Neural crest cell (in vitro differentiated cells): ENCODE results near the gene MYL12B. TPM values are rescaled to one million over a fixed set of nuclear protein-coding genes. Genes with fewer than 3 reads are reported as not detected.

Source experiments
- DNase-seq: peaks from one replicate; pipeline ENCODE4 v3.0.0; 2021; ENCODE audit warnings: low read depth, mixed read lengths, low spot score
- H3K27ac Mint-ChIP-seq: one replicate; pipeline ENCODE4 v1.8.0; 2021; ENCODE audit warnings: mild to moderate bottlenecking, mixed read lengths; ENCODE audit not compliant: unreplicated experiment
- H3K27me3 Mint-ChIP-seq: 2 replicates; pipeline ENCODE4 v1.8.0; 2021; ENCODE audit warnings: low read depth, mild to moderate bottlenecking, mixed read lengths
- H3K36me3 Mint-ChIP-seq: 2 replicates; pipeline ENCODE4 v1.8.0; 2021; ENCODE audit warnings: low read depth, mild to moderate bottlenecking, mixed read lengths
- H3K4me1 Mint-ChIP-seq: 2 replicates; pipeline ENCODE4 v1.8.0; 2021; ENCODE audit warnings: mixed read lengths
- H3K4me3 Mint-ChIP-seq: one replicate; pipeline ENCODE4 v1.8.0; 2021; ENCODE audit warnings: mild to moderate bottlenecking, mixed read lengths
- H3K9me3 Mint-ChIP-seq: 2 replicates; pipeline ENCODE4 v1.8.0; 2021; ENCODE audit warnings: mixed read lengths
- total RNA-seq: library from RNA; stranded (reverse); gene quantifications from 2 replicates; pipeline ENCODE4 v1.2.1, GENCODE V29; 2021
- TF ChIP-seq, protein P1 (sequence below): fragments of 200-600 bp; sonication (generic); conservative IDR thresholded peaks from 2 replicates; pipeline ENCODE4 v1.5.0; 2021; ENCODE audit warnings: antibody characterized with exemption, mild to moderate bottlenecking

Gene MYL12B
- total RNA-seq, 1 donor from 2014 or later = 89.6 TPM

DNA sequence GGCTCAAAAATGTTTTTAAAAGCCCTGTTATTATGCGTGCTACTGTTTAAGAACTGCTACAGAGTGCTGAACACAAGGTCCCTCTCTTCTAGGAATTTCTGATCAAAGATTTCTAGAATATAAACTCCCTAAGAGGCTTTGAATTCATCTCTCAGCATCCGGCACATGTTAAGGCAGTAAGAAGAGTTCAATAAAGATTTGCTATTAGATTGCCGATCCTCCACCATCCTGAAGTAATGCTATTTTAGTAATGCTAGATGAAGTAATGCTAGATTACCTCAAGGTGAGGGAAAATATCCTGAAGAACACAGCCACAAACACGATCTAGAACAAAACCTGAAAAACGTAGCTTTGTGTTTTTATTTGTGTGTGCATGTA lies 949 bp upstream of the MYL12B start:
- Mint-ChIP-seq H3K27ac (peak overlapping the region; percentile 98), H3K4me1 (peaks cover 36% of the 10 kb centered on the region), H3K4me3 (peak overlapping the region; percentile 95), H3K36me3 (no peaks in the 10 kb centered on the region), H3K9me3 (no peaks in the 10 kb centered on the region), H3K27me3 (no peaks in the 10 kb centered on the region)
- TF ChIP-seq, protein P1, sequence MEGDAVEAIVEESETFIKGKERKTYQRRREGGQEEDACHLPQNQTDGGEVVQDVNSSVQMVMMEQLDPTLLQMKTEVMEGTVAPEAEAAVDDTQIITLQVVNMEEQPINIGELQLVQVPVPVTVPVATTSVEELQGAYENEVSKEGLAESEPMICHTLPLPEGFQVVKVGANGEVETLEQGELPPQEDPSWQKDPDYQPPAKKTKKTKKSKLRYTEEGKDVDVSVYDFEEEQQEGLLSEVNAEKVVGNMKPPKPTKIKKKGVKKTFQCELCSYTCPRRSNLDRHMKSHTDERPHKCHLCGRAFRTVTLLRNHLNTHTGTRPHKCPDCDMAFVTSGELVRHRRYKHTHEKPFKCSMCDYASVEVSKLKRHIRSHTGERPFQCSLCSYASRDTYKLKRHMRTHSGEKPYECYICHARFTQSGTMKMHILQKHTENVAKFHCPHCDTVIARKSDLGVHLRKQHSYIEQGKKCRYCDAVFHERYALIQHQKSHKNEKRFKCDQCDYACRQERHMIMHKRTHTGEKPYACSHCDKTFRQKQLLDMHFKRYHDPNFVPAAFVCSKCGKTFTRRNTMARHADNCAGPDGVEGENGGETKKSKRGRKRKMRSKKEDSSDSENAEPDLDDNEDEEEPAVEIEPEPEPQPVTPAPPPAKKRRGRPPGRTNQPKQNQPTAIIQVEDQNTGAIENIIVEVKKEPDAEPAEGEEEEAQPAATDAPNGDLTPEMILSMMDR = no peak
- no peak for DNase-seq

DNA sequence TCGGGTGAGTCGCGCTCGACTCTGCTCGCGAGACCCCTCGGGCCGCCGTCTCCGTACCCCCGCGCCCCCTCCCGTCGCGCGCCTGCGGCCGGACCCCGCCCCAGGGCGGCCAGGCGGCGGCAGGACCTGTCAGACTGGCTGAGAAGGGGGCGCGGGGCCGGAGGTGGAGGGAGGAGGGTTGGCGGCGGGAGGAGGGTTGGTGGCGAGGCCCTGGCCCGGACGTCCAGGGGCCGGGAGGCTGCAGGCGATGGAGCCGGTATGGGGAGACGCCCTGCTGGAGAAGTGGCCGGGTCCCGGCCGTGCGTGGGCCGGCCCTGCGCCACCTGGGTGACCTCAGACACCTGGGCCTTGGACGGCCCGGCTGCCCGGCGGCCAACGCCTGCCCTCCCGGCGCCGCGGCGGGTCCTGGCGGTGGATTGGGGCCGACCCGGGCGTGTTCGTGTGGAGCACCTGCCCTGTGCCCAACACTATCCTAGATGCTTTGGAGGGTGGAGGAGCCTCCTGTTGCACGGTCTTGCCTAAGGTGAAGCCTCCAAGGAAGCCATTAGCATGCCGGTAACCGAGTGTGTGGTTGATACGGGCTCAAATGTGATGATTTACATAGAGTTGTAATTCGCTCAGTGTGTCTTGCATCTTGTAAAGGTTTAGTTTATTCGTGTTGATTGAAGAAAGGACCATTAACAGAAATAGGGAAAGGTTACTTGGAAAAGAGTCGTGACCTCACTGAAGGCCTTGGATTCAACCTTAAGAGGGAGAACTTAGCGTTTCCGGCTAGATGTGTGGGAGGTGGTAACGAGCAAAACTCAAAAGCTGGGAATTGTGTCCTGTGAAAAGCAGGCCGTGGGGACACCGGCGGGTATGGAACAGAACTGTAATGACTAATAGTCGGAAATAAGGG lies 550 bp downstream of the MYL12B start:
- Mint-ChIP-seq H3K36me3 (no peaks in the 10 kb centered on the region), H3K9me3 (no peaks in the 10 kb centered on the region), H3K27ac (peak overlapping the region; percentile 1), H3K27me3 (no peaks in the 10 kb centered on the region), H3K4me1 (peaks cover 36% of the 10 kb centered on the region), H3K4me3 (peak overlapping the region; percentile 95)
- TF ChIP-seq, protein P1 = no peak
- DNase-seq = no peak

DNA sequence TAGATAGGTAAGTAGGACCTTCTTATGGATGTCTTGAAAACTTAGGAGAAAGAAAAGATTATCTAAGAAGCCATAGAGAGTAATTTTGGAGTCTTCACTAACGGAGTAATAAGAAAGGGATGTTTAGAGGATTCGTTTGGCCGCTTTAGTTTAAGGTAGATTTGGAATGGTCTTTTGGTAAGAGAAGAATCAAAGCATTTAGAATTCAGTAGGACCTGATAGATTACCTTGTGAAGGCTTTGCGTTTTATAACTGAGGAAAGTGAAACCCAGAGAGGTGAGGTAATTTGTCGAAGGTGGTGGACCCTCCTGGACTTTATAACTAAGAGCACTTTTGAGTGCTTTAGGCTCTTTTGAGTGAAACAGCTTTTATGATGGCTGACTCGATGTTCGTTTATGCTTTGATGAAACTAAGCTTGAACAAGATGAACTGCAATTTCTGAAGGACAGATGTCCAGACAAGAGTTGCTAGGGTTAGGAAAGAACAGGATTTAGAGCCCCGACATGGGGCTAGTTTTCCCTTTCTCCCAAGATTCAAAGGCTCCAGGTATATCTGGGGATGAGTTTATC lies 1.3 kb downstream of the MYL12B start:
- Mint-ChIP-seq H3K4me3 (peak overlapping the region; percentile 90), H3K27me3 (no peaks in the 10 kb centered on the region), H3K4me1 (peaks cover 36% of the 10 kb centered on the region), H3K27ac (peak overlapping the region; percentile 1), H3K36me3 (no peaks in the 10 kb centered on the region), H3K9me3 (no peaks in the 10 kb centered on the region)
- no peak for DNase-seq
- TF ChIP-seq, protein P1 = no peak

DNA sequence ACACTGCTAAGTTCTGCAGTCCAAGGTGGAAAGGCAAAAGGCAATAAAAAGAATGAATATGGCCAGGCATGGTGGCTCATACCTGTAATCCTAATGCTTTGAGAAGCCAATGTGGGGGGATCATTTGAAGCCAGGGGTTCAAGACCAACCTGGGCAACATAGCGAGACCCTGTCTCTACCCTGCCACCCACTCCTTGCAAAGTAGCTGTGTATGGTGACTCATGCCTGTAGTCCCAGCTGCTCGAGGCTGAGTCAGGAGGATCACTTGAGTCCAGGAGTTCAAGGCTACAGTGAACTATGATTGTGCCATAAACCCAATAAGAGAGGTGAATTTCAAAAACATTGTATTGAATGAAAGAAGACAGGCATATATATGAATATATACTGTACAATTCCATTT lies 2.4 kb downstream of the MYL12B start:
- no peaks in the 10 kb centered on the region for H3K27me3 Mint-ChIP-seq
- H3K36me3 Mint-ChIP-seq = no peaks in the 10 kb centered on the region
- TF ChIP-seq, protein P1 = no peak
- no peak overlapping the region for H3K4me3 Mint-ChIP-seq
- no peaks in the 10 kb centered on the region for H3K9me3 Mint-ChIP-seq
- no peak overlapping the region for H3K27ac Mint-ChIP-seq
- DNase-seq = no peak
- peaks cover 43% of the 10 kb centered on the region for H3K4me1 Mint-ChIP-seq

DNA sequence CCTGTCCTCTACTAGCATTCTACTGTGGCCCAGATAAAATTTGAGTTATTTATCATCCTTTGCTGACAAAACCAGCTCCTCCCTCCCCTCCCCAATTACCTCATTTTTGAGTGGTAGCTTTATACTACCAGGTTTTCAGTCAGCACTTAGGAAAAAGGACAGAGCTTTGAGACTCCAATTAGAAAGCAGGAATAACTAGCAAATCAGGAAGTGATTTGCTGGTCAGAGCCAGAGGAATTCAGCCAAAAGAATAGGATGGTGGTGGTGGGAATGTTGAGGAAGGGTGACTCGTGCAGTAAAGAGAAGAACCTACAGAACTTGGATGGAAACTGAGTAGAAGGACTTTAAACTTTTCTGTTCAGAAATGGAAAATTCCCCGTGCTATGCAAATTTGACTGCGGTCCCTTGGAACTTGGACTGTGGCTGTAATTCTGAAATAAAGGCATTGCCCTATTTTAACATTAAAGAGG lies 3.7 kb downstream of the MYL12B start:
- TF ChIP-seq, protein P1 = no peak
- no peak for DNase-seq
- Mint-ChIP-seq H3K27ac (no peak overlapping the region), H3K4me1 (peaks cover 44% of the 10 kb centered on the region), H3K36me3 (no peaks in the 10 kb centered on the region), H3K27me3 (no peaks in the 10 kb centered on the region), H3K4me3 (peak overlapping the region; percentile 5), H3K9me3 (no peaks in the 10 kb centered on the region)
